K562 (cell line): Measurements from ENCODE around the gene CALB2. TPM values are rescaled to one million over a fixed set of nuclear protein-coding genes. Genes with fewer than 3 reads are reported as not detected.

Experiments
- ATAC-seq: fragments of 200-7000 bp; cut with Tn5 transposase; 3 replicates; pipeline ENCODE4 v1.9.1; 2020; ENCODE audit warnings: moderate library complexity
- BruUV-seq: library from RNA; stranded (reverse); fragments of 400-500 nt; replicated peaks from 2 replicates; lab custom pipeline; 2021; lab: Mats Ljungman, UMichigan
- CTCF ChIA-PET: fragments of 300-600 bp; formaldehyde crosslinking; extraction: SDS; loops from one replicate; lab custom pipeline; 2021; ENCODE audit warnings: low intra/inter-chr PET ratio; lab: Yijun Ruan, JAX
- POLR2A ChIA-PET: fragments of 300-600, 350-650 bp; sonication (Branson Sonifier 250); formaldehyde crosslinking; extraction: SDS; loops from one replicate; lab custom pipeline; 2021; ENCODE audit warnings: antibody characterized with exemption, inconsistent platforms; lab: Yijun Ruan, JAX
- DNase-seq, 4 experiments: peaks; one replicate each; pipeline versions ENCODE4 v3.0.0 to v3.0.0-alpha.2; 2011 to 2018; ENCODE audit warnings: low spot score in 3 of 4, mixed read lengths in 3 of 4; ENCODE audit errors: extremely low read depth in 1 of 4
- FAIRE-seq: peaks from 2 replicates; lab custom pipeline; 2011; peaks lifted over from hg19 to GRCh38; lab: Jason Lieb, UNC
- H2AFZ ChIP-seq: 2 replicates; pipeline ENCODE4 v1.6.0; 2011; ENCODE audit warnings: low read depth, low read length, control low read depth, inconsistent platforms
- H3K27ac ChIP-seq: fragments of 200-600 bp; 3 replicates; pipeline ENCODE4 v1.8.0; 2011; ENCODE audit warnings: low read depth, mild to moderate bottlenecking, control low read depth, inconsistent platforms, low read length, moderate library complexity, mixed read lengths; ENCODE audit errors: extremely low read depth
- H3K27me3 ChIP-seq, 2 experiments: fragments of 300-600 bp in 1 of 2; 2 replicates in 1 of 2; 3 replicates in 1 of 2; pipeline versions ENCODE4 v1.6.0 to v1.8.0; 2011; ENCODE audit warnings: inconsistent platforms in 2 of 2, low read length in 2 of 2, mild to moderate bottlenecking in 1 of 2, mixed read lengths in 1 of 2, moderate library complexity in 1 of 2; ENCODE audit not compliant: control insufficient read depth in 2 of 2, insufficient read depth in 2 of 2
- H3K36me3 ChIP-seq: fragments of 300-600 bp; 3 replicates; pipeline ENCODE4 v1.8.0; 2011; ENCODE audit warnings: mild to moderate bottlenecking, low read length, inconsistent platforms; ENCODE audit not compliant: control insufficient read depth, insufficient read depth
- H3K4me1 ChIP-seq, 2 experiments: fragments of 200-600 bp in 1 of 2; replicated peaks in 1 of 2; 2 replicates in 1 of 2; 3 replicates in 1 of 2; pipeline versions ENCODE4 v1.5.1 to v1.8.0; 2011; ENCODE audit warnings: inconsistent platforms in 2 of 2, low read length in 2 of 2, mild to moderate bottlenecking in 1 of 2, mixed read lengths in 1 of 2, moderate library complexity in 1 of 2; ENCODE audit not compliant: control insufficient read depth in 2 of 2, insufficient read depth in 2 of 2
- H3K4me2 ChIP-seq: 2 replicates; pipeline ENCODE4 v1.6.1; 2011; ENCODE audit warnings: low read length, control low read depth, inconsistent platforms, mixed read lengths; ENCODE audit not compliant: insufficient read depth
- H3K4me3 ChIP-seq: fragments of 200-600 bp; sonication (generic), shearing (Covaris generic); 2 replicates; pipeline ENCODE4 v1.5.1; 2016; ENCODE audit warnings: control low read depth, inconsistent platforms
- H3K79me2 ChIP-seq: fragments of 200-600 bp; 3 replicates; pipeline ENCODE4 v1.8.0; 2011; ENCODE audit warnings: low read length, inconsistent platforms; ENCODE audit not compliant: control insufficient read depth, insufficient read depth
- H3K9ac ChIP-seq, 2 experiments: 2 replicates each; pipeline versions ENCODE4 v1.6.0 to v1.6.1; 2011; ENCODE audit warnings: low read depth in 2 of 2, low read length in 2 of 2, control low read depth in 1 of 2, inconsistent platforms in 1 of 2, mild to moderate bottlenecking in 1 of 2, mixed read lengths in 1 of 2; ENCODE audit not compliant: insufficient read depth in 1 of 2
- H3K9me1 ChIP-seq: one replicate; pipeline ENCODE4 v1.6.0; 2011; ENCODE audit warnings: inconsistent platforms, mild to moderate bottlenecking, low read length, moderate library complexity; ENCODE audit not compliant: control insufficient read depth, insufficient read depth
- H3K9me3 ChIP-seq: replicated peaks from 2 replicates; pipeline ENCODE4 v1.5.1; 2011; ENCODE audit warnings: low read depth, low read length, inconsistent platforms; ENCODE audit not compliant: control insufficient read depth, insufficient read depth
- H4K20me1 ChIP-seq: replicated peaks from 2 replicates; pipeline ENCODE4 v1.6.1; 2011; ENCODE audit warnings: low read length, inconsistent platforms, mixed read lengths; ENCODE audit not compliant: control insufficient read depth, insufficient read depth
- EP300 ChIP-seq: IDR thresholded peaks from 2 replicates; pipeline ENCODE4 v1.6.1; 2012; ENCODE audit warnings: low read length, improper control_type of control experiment
- HIVEP1 ChIP-seq: fragments of 250-450 bp; sonication (Bioruptor Pico); IDR thresholded peaks from 2 replicates; pipeline ENCODE4 v1.4.0; 2020; ENCODE audit warnings: mild to moderate bottlenecking
- SIN3A ChIP-seq, 2 experiments: fragments of 150-350 bp in 1 of 2; IDR thresholded peaks; 2 replicates each; pipeline ENCODE4 v1.6.1; 2011 to 2016; ENCODE audit warnings: borderline replicate concordance in 2 of 2, low read depth in 2 of 2, low read length in 2 of 2, mild to moderate bottlenecking in 2 of 2, moderate library complexity in 2 of 2; ENCODE audit not compliant: control insufficient read depth in 1 of 2
- ZMIZ1 ChIP-seq, 2 experiments: fragments of 150-350 bp in 1 of 2; IDR thresholded peaks; 2 replicates each; pipeline ENCODE4 v1.6.1; 2012 to 2016; ENCODE audit warnings: low read depth in 2 of 2, low read length in 2 of 2, mild to moderate bottlenecking in 1 of 2, moderate library complexity in 1 of 2
- ZNF507 ChIP-seq: conservative IDR thresholded peaks from 2 replicates; pipeline ENCODE4 v1.6.1; 2017; ENCODE audit warnings: missing genetic modification characterization, missing compliant biosample characterization
- ZNF561 ChIP-seq: fragments of 450-650 bp; formaldehyde crosslinking; conservative IDR thresholded peaks from 2 replicates; pipeline ENCODE4 v1.4.0; 2020; ENCODE audit warnings: mild to moderate bottlenecking, moderate library complexity
- whole genome bisulfite sequencing: fragments of 100-300 bp; shearing (Covaris generic); methylation state at CpG from one replicate; pipeline ENCODE4 v1.1.6; 2016; ENCODE audit warnings: low coverage, mixed read lengths; ENCODE audit not compliant: insufficient coverage; ENCODE audit errors: missing lambda C conversion rate; 5-methylcytosine and 5-hydroxymethylcytosine counted together
- in situ Hi-C: fragments of 300-500 bp; cut with MboI; formaldehyde crosslinking; loops from 4 replicates; pipeline ENCODE4 v1.15.0; 2018; ENCODE audit warnings: inconsistent platforms, mixed read lengths
- intact Hi-C: fragments of 100-400 bp; cut with micrococcal nuclease; formaldehyde crosslinking; loops from 2 replicates; pipeline ENCODE4 v1.14.2; 2022
- polyA plus RNA-seq, 8 experiments: library from polyadenylated mRNA; depleted of rRNA in 4 of 8; stranded (reverse) in 5 of 8; unstranded in 3 of 8; fragments of >200 nt; fragmentation: Nextera tagmentation in 2 of 8; fragmentation: Illumina TruSeq in 1 of 8; extraction: Ambion mirVana in 2 of 8; extraction: Trizol in 1 of 8; gene quantifications; 2 replicates each; pipeline versions ENCODE4 v1.2.1 to v1.2.3, GENCODE V29; 2011 to 2014; ENCODE audit warnings: inconsistent platforms in 1 of 8, missing spikeins in 1 of 8
- total RNA-seq, 7 experiments: library from RNA; depleted of rRNA in 6 of 7; stranded (reverse); fragments of >200 nt in 6 of 7; fragmentation: Illumina TruSeq in 2 of 7; extraction: Trizol in 2 of 7; gene quantifications; 2 replicates each; pipeline versions ENCODE4 v1.2.1 to v1.2.3, GENCODE V29; 2011 to 2021; ENCODE audit warnings: low replicate concordance in 1 of 7

CALB2 gene
- total and polyA plus RNA-seq, 9 of the 15 experiments (the other 6 are each of a cell fraction or from before 2014, with no cell fraction given) = not detected

GRCh38 chr16:71350821-71351557 is 7.5 kb upstream of the CALB2 start:
- Histone ChIP-seq H3K9me1 (no peaks in the 10 kb centered on the region), H3K27me3 (peaks cover 9 to 51% of the 10 kb centered on the region in 2 experiments), H3K79me2 (no peaks in the 10 kb centered on the region)
- in situ Hi-C loops = no loop called here
- 0% methylated on average over 10 of the region's 10 CpGs for WGBS
- FAIRE-seq = no peak
- TF ChIP-seq EP300 (no peak), ZMIZ1 (IDR thresholded peaks at IDR 0.05; ENCODE audit: low read depth in 2 of 2, low read length in 2 of 2) (no peak), ZNF507 (no peak), SIN3A (IDR thresholded peaks at IDR 0.05; ENCODE audit: borderline replicate concordance in 2 of 2, control insufficient read depth in 1 of 2, low read depth in 2 of 2, low read length in 2 of 2) (no peak), HIVEP1 (no peak), ZNF561 (CRISPR knock-in tag) (no peak)
- TF ChIP-seq, all 486 proteins: peak for 0
- peaks cover 7% of the 10 kb centered on the region for H4K20me1 ChIP-seq
- H3K36me3 ChIP-seq = no peaks in the 10 kb centered on the region
- DNase-seq = no peak
- no peak overlapping the region for H3K9ac ChIP-seq
- H3K27ac ChIP-seq = no peak overlapping the region
- H3K4me3 ChIP-seq = no peak overlapping the region
- no peak for ATAC-seq
- no peak overlapping the region for H2AFZ ChIP-seq
- H3K4me1 ChIP-seq = no peaks in the 10 kb centered on the region
- no peak overlapping the region for H3K4me2 ChIP-seq
- H3K9me3 ChIP-seq = no peaks in the 10 kb centered on the region
- CTCF ChIA-PET = no interaction called here
- BruUV-seq = no TSS peak
- POLR2A ChIA-PET = no interaction called here
- intact Hi-C loops = no loop called here
